Gastrocnemius medialis (tissue), 4 donors: ENCODE results near the gene FBXO9.

ENCODE experiments used
- POLR2A ChIP-seq, 2 donors: fragments of 450-650 bp; IDR thresholded peaks; one replicate each; pipeline ENCODE4 v1.6.1; 2017; ENCODE audit warnings: antibody characterized with exemption in 2 of 2, mild to moderate bottlenecking in 2 of 2, moderate library complexity in 2 of 2
- TF ChIP-seq, protein P1 (sequence below), 5 experiments: fragments of 450-650 bp in 3 of 5; fragments of 200-600 bp in 2 of 5; sonication (generic) in 2 of 5; IDR thresholded peaks in 4 of 5; conservative IDR thresholded peaks in 1 of 5; 1 replicate in 4 of 5; 2 replicates in 1 of 5; pipeline ENCODE4 v1.5.1; 2016 to 2019; ENCODE audit warnings: antibody characterized with exemption in 5 of 5, mild to moderate bottlenecking in 3 of 5, moderate library complexity in 3 of 5

DNA sequence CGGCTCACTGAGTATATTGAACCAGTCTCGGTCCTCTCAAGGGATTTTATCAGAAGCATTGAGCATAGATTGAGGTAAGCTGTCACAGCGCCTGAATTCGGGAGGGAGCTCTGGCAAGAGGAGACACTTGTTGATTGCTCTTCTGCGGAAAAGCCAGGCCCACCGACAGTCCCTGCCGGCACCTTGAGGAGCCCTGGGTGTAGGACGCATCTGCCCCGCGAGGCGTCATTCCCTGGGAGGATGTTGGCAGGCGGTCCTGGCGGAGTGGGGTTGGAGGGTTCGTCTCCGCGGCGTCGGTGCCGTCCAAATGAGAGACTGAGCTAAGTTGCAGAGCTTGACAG, 843 bp downstream of the FBXO9 start:
- TF ChIP-seq, protein P1, sequence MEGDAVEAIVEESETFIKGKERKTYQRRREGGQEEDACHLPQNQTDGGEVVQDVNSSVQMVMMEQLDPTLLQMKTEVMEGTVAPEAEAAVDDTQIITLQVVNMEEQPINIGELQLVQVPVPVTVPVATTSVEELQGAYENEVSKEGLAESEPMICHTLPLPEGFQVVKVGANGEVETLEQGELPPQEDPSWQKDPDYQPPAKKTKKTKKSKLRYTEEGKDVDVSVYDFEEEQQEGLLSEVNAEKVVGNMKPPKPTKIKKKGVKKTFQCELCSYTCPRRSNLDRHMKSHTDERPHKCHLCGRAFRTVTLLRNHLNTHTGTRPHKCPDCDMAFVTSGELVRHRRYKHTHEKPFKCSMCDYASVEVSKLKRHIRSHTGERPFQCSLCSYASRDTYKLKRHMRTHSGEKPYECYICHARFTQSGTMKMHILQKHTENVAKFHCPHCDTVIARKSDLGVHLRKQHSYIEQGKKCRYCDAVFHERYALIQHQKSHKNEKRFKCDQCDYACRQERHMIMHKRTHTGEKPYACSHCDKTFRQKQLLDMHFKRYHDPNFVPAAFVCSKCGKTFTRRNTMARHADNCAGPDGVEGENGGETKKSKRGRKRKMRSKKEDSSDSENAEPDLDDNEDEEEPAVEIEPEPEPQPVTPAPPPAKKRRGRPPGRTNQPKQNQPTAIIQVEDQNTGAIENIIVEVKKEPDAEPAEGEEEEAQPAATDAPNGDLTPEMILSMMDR (IDR thresholded peaks at IDR 0.05 in 4 of 5, conservative IDR thresholded peaks at IDR 0.05 in 1 of 5) = no peak
- TF ChIP-seq POLR2A (IDR thresholded peaks at IDR 0.05) = no peak
